Testis (tissue), 2 donors: ENCODE measurements around the gene GYG2.

Experiments
- POLR2A ChIP-seq: fragments of 450-650 bp; IDR thresholded peaks from one replicate; pipeline ENCODE4 v1.6.1; 2017; ENCODE audit warnings: antibody characterized with exemption, mild to moderate bottlenecking, moderate library complexity
- TF ChIP-seq, protein P1 (sequence below), 3 experiments: fragments of 450-650 bp in 2 of 3; fragments of 200-600 bp in 1 of 3; sonication (generic) in 1 of 3; IDR thresholded peaks; one replicate each; pipeline ENCODE4 v1.5.1; 2016 to 2019; ENCODE audit warnings: antibody characterized with exemption in 3 of 3, mild to moderate bottlenecking in 2 of 3, moderate library complexity in 1 of 3

DNA sequence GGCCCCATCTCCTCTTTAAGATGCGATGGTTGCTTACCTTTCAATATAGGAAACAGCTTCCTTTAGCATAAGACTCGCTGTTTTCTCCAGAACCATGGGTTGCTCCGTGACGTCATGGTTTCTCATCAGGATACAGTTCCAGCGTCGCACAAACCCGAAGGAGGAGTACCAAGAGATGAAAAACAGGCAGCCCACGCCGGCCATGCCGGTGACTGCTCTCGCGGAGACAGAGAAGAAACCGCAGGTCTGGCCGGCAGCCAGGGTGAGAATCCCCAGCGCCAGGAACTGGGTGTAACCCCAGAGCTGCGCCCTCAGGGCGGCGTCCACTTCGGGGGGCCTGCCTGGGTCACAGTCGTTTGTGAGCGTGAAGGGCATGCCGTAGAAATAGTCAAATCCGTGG lies 89.0 kb downstream of the GYG2 start:
- TF ChIP-seq, protein P1, sequence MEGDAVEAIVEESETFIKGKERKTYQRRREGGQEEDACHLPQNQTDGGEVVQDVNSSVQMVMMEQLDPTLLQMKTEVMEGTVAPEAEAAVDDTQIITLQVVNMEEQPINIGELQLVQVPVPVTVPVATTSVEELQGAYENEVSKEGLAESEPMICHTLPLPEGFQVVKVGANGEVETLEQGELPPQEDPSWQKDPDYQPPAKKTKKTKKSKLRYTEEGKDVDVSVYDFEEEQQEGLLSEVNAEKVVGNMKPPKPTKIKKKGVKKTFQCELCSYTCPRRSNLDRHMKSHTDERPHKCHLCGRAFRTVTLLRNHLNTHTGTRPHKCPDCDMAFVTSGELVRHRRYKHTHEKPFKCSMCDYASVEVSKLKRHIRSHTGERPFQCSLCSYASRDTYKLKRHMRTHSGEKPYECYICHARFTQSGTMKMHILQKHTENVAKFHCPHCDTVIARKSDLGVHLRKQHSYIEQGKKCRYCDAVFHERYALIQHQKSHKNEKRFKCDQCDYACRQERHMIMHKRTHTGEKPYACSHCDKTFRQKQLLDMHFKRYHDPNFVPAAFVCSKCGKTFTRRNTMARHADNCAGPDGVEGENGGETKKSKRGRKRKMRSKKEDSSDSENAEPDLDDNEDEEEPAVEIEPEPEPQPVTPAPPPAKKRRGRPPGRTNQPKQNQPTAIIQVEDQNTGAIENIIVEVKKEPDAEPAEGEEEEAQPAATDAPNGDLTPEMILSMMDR (IDR thresholded peaks at IDR 0.05): no peak
- no peak for TF ChIP-seq POLR2A
